Suprapubic skin (tissue), 4 donors: ENCODE data around the gene NEGR1.

Experiments
- POLR2A ChIP-seq, 2 donors: fragments of 450-650 bp; IDR thresholded peaks; one replicate each; pipeline ENCODE4 v1.6.1; 2017; ENCODE audit warnings: antibody characterized with exemption in 2 of 2, mild to moderate bottlenecking in 2 of 2, moderate library complexity in 2 of 2
- POLR2AphosphoS5 ChIP-seq, 3 donors: sonication (generic); formaldehyde crosslinking; IDR thresholded peaks; one replicate each; pipeline ENCODE4 v1.6.1; 2017; ENCODE audit warnings: antibody characterized with exemption in 3 of 3

- TF ChIP-seq POLR2A (IDR thresholded peaks at IDR 0.05) (no peak), POLR2AphosphoS5 (IDR thresholded peaks at IDR 0.05) (no peak)
These were observed 221.7 kb downstream of the NEGR1 start for GRCh38 chr1:72060466-72061245.
